GM19238 (cell line): ENCODE data around the gene COG6.

Experiments used
- DNase-seq: peaks from one replicate; pipeline ENCODE4 v3.0.0; 2011; ENCODE audit warnings: low spot score; ENCODE audit not compliant: insufficient read length

COG6 gene

GRCh38 chr13:39676315-39676876, 20.9 kb downstream of the COG6 start:
- DNase-seq: no peak

GRCh38 chr13:39682310-39682709, 26.8 kb downstream of the COG6 start:
- DNase-seq: no peak

GRCh38 chr13:39682788-39683187, 27.3 kb downstream of the COG6 start:
- peak; percentile 0 for DNase-seq

GRCh38 chr13:39684531-39685137, 29.2 kb downstream of the COG6 start:
- DNase-seq: no peak

- DNase-seq: no peak
These were observed 30.2 kb downstream of the COG6 start for GRCh38 chr13:39685652-39686051.

- DNase-seq: no peak
These were observed 32.8 kb downstream of the COG6 start for GRCh38 chr13:39688278-39688677.

- DNase-seq: no peak
These were observed 33.4 kb downstream of the COG6 start for GRCh38 chr13:39688699-39689405.

- no peak for DNase-seq
These were observed 37.4 kb downstream of the COG6 start for GRCh38 chr13:39692660-39693438.

GRCh38 chr13:39699274-39699673, 43.8 kb downstream of the COG6 start:
- no peak for DNase-seq

- no peak for DNase-seq
These were observed 57.2 kb downstream of the COG6 start for GRCh38 chr13:39712626-39713025.

GRCh38 chr13:39729156-39729555, 73.7 kb downstream of the COG6 start:
- no peak for DNase-seq

GRCh38 chr13:39734952-39735351, 79.5 kb downstream of the COG6 start:
- no peak for DNase-seq

GRCh38 chr13:39737047-39737446, 81.6 kb downstream of the COG6 start:
- DNase-seq: no peak

- no peak for DNase-seq
These were observed 85.3 kb downstream of the COG6 start for GRCh38 chr13:39740761-39741160.

GRCh38 chr13:39748961-39749360, 93.5 kb downstream of the COG6 start:
- DNase-seq: no peak

GRCh38 chr13:39749528-39749927, 94.1 kb downstream of the COG6 start:
- no peak for DNase-seq

GRCh38 chr13:39751805-39752204, 96.3 kb downstream of the COG6 start:
- no peak for DNase-seq

GRCh38 chr13:39760521-39760920, 105.1 kb downstream of the COG6 start:
- DNase-seq: no peak

- no peak for DNase-seq
These were observed 110.5 kb downstream of the COG6 start for GRCh38 chr13:39765801-39766463.

GRCh38 chr13:39766464-39767158, 111.1 kb downstream of the COG6 start:
- no peak for DNase-seq
